B cell (primary cell): ENCODE measurements around the gene P2RX2. TPM values are rescaled to one million over a fixed set of nuclear protein-coding genes. Genes with fewer than 3 reads are reported as not detected.

Experiments
- ATAC-seq: fragments of 200-7000 bp; cut with Tn5 transposase; one replicate; pipeline ENCODE4 v1.10.0; 2021; ENCODE audit warnings: low read depth, mild to moderate bottlenecking, moderate number of reproducible peaks, moderate library complexity
- CTCF ChIA-PET: fragments of 350-600 bp; sonication (Branson Sonifier 250); formaldehyde crosslinking; loops from one replicate; lab custom pipeline; 2021; ENCODE audit warnings: antibody characterized with exemption, inconsistent platforms; lab: Charles Lee
- POLR2A ChIA-PET: fragments of 350-600 bp; sonication (Branson Sonifier 250); formaldehyde crosslinking; loops from one replicate; lab custom pipeline; 2021; ENCODE audit warnings: antibody characterized with exemption; lab: Charles Lee
- DNase-seq: peaks from one replicate; pipeline ENCODE4 v3.0.0; 2013
- H2AFZ ChIP-seq: 2 replicates; pipeline ENCODE4 v1.6.1; 2012; ENCODE audit warnings: mild to moderate bottlenecking, low read depth, low read length; ENCODE audit not compliant: insufficient read depth, poor library complexity, severe bottlenecking
- H3K27ac ChIP-seq, 2 donors: 1 replicate in 1 of 2; 2 replicates in 1 of 2; pipeline ENCODE4 v1.5.1; 2012 to 2013; ENCODE audit warnings: low read length in 2 of 2, mild to moderate bottlenecking in 2 of 2, moderate library complexity in 1 of 2
- H3K27me3 ChIP-seq, 4 experiments: fragments of 200-600 bp in 1 of 4; sonication (generic) in 1 of 4; replicated peaks in 1 of 4; 1 replicate in 2 of 4; 2 replicates in 2 of 4; pipeline versions ENCODE4 v1.6.1 to v1.7.0; 2013 to 2016; ENCODE audit warnings: low read length in 3 of 4, mild to moderate bottlenecking in 2 of 4, mixed read lengths in 1 of 4, moderate library complexity in 1 of 4; ENCODE audit not compliant: insufficient read depth in 4 of 4, control insufficient read depth in 3 of 4; ENCODE audit errors: control extremely low read depth in 1 of 4
- H3K36me3 ChIP-seq, 2 experiments: replicated peaks in 1 of 2; 1 replicate in 1 of 2; 2 replicates in 1 of 2; pipeline versions ENCODE4 v1.6.1 to v1.7.1; 2013; ENCODE audit warnings: low read length in 1 of 2; ENCODE audit not compliant: insufficient read depth in 2 of 2, control insufficient read depth in 1 of 2; ENCODE audit errors: control extremely low read depth in 1 of 2, extremely low read depth in 1 of 2
- H3K4me1 ChIP-seq, 2 donors: fragments of 200-600 bp in 1 of 2; sonication (generic) in 1 of 2; 1 replicate in 1 of 2; 2 replicates in 1 of 2; pipeline versions ENCODE4 v1.5.1 to v1.6.1; 2013 to 2017; ENCODE audit warnings: low read length in 2 of 2; ENCODE audit not compliant: control insufficient read depth in 2 of 2, insufficient read depth in 2 of 2
- H3K4me2 ChIP-seq: replicated peaks from 2 replicates; pipeline ENCODE3; 2012; ENCODE audit warnings: mild to moderate bottlenecking, low read depth, low read length; ENCODE audit not compliant: poor library complexity, severe bottlenecking
- H3K4me3 ChIP-seq, 5 experiments: fragments of 200-600 bp in 1 of 5; sonication (generic) in 1 of 5; 1 replicate in 3 of 5; 2 replicates in 2 of 5; pipeline versions ENCODE4 v1.5.1 to v1.7.0; 2011 to 2016; ENCODE audit warnings: low read length in 4 of 5, mild to moderate bottlenecking in 4 of 5, low read depth in 2 of 5, control low read depth in 1 of 5, moderate library complexity in 1 of 5; ENCODE audit not compliant: insufficient read depth in 1 of 5; ENCODE audit errors: control extremely low read depth in 1 of 5, extremely low read depth in 1 of 5
- H3K79me2 ChIP-seq: fragments of 200-600 bp; sonication (generic); one replicate; pipeline ENCODE4 v1.6.0; 2016; ENCODE audit warnings: low read length; ENCODE audit not compliant: control insufficient read depth, insufficient read depth
- H3K9ac ChIP-seq: fragments of 200-600 bp; sonication (generic); 2 replicates; pipeline ENCODE4 v1.6.1; 2017; ENCODE audit warnings: mild to moderate bottlenecking, low read length, moderate library complexity
- H3K9me3 ChIP-seq, 3 donors: one replicate each; pipeline versions ENCODE4 v1.6.1 to v1.7.1; 2013; ENCODE audit warnings: low read length in 2 of 3; ENCODE audit not compliant: control insufficient read depth in 2 of 3, insufficient read depth in 1 of 3; ENCODE audit errors: control extremely low read depth in 1 of 3
- H4K20me1 ChIP-seq: 2 replicates; pipeline ENCODE4 v1.6.0; 2012; ENCODE audit warnings: mild to moderate bottlenecking, low read length; ENCODE audit not compliant: insufficient read depth, control insufficient read depth, poor library complexity, severe bottlenecking
- H3K27ac Mint-ChIP-seq: one replicate; pipeline ENCODE4 v1.8.0; 2021; ENCODE audit warnings: mixed read lengths
- H3K27me3 Mint-ChIP-seq: one replicate; pipeline ENCODE4 v1.8.0; 2021; ENCODE audit warnings: mixed read lengths
- H3K4me1 Mint-ChIP-seq: one replicate; pipeline ENCODE4 v1.8.0; 2021; ENCODE audit warnings: mixed read lengths
- H3K4me3 Mint-ChIP-seq: one replicate; pipeline ENCODE4 v1.8.0; 2021; ENCODE audit warnings: mixed read lengths
- H3K9me3 Mint-ChIP-seq: one replicate; pipeline ENCODE4 v1.8.0; 2022; ENCODE audit warnings: mixed read lengths; ENCODE audit not compliant: insufficient read depth
- EZH2 ChIP-seq: IDR thresholded peaks from 2 replicates; pipeline ENCODE4 v1.6.1; 2012; ENCODE audit warnings: borderline replicate concordance, low read depth, mild to moderate bottlenecking, moderate library complexity, low read length; ENCODE audit not compliant: insufficient read depth, poor library complexity, severe bottlenecking
- WGBS: methylation state at CpG from one replicate; pipeline ENCODE4 v1.1.5; 2013; ENCODE audit warnings: missing lambda C conversion rate; ENCODE audit not compliant: insufficient coverage; 5-methylcytosine and 5-hydroxymethylcytosine counted together
- intact Hi-C: fragments of 100-400 bp; cut with micrococcal nuclease; formaldehyde crosslinking; loops from one replicate; pipeline ENCODE4 v1.10.0; 2022
- polyA plus RNA-seq: library from polyadenylated mRNA; depleted of rRNA; stranded (reverse); fragments of >200 nt; gene quantifications from 2 replicates; pipeline ENCODE4 v1.2.3, GENCODE V29; 2012
- total RNA-seq, 2 donors: library from RNA; stranded (reverse); fragments of 120-200 nt in 1 of 2; gene quantifications; 1 replicate in 1 of 2; 2 replicates in 1 of 2; pipeline versions ENCODE4 v1.2.3 to v1.2.4, GENCODE V29; 2013 to 2022
- TF ChIP-seq, protein P1 (sequence below): fragments of 200-600 bp; IDR thresholded peaks from one replicate; pipeline ENCODE4 v1.8.0; 2022; ENCODE audit warnings: antibody characterized with exemption, mild to moderate bottlenecking

Gene P2RX2
- total and polyA plus RNA-seq, 2 donors (not counting 1 experiment from before 2014, with no cell fraction given): not detected

DNA sequence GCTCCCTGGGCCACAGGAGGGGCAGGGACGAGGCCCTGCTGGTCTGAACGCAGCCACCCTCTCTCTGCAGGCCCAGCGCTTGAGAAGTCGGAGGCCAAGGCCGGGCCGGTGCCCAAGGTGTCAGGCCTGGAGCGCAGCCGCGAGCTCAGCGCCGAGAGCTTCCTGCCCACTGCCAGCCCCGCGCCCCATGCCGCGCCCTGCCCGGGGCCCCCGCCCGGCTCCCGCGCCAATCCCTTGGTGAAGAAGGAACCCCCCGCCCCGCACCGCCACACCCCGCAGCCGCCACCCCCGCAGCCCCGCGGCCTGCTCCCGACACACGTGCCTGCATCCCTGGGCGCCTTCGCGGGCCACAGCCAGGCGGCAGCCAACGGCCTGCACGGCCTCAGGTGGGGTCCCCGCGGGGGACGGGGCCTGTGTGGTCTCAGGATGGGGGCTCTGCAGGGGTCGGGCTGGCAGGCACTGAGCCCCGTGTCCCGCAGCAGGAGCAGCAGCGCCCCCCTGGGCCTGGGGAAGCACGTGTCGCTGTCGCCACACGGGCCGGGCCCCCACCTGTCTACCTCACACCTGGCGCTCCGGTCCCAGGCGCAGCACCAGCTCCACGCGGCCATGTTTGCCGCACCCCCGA is 48.6 kb upstream of the P2RX2 start:
- H3K4me1 Mint-ChIP-seq: no peaks in the 10 kb centered on the region
- Histone ChIP-seq H2AFZ (no peak overlapping the region), H3K9me3 (no peaks in the 10 kb centered on the region), H3K27ac (no peak overlapping the region), H3K79me2 (peaks cover 31% of the 10 kb centered on the region), H3K36me3 (peaks cover 2 to 51% of the 10 kb centered on the region in 2 experiments), H3K27me3 (no peaks in the 10 kb centered on the region), H3K9ac (no peak overlapping the region), H3K4me2 (no peak overlapping the region), H3K4me3 (no peak overlapping the region), H4K20me1 (peaks cover 53% of the 10 kb centered on the region), H3K4me1 (no peaks in the 10 kb centered on the region)
- H3K4me3 Mint-ChIP-seq: no peak overlapping the region
- 97% methylated on average over 51 of the region's 55 CpGs for WGBS
- intact Hi-C loops: no loop called here
- POLR2A ChIA-PET: no interaction called here
- H3K27me3 Mint-ChIP-seq: no peaks in the 10 kb centered on the region
- CTCF ChIA-PET: interaction anchor here (1.2 kb wide), 1 partner anchor 45 kb away, joined by 4 read pairs; no protein-coding TSS in a partner anchor
- no peak for DNase-seq
- H3K9me3 Mint-ChIP-seq: no peaks in the 10 kb centered on the region
- TF ChIP-seq, protein P1, sequence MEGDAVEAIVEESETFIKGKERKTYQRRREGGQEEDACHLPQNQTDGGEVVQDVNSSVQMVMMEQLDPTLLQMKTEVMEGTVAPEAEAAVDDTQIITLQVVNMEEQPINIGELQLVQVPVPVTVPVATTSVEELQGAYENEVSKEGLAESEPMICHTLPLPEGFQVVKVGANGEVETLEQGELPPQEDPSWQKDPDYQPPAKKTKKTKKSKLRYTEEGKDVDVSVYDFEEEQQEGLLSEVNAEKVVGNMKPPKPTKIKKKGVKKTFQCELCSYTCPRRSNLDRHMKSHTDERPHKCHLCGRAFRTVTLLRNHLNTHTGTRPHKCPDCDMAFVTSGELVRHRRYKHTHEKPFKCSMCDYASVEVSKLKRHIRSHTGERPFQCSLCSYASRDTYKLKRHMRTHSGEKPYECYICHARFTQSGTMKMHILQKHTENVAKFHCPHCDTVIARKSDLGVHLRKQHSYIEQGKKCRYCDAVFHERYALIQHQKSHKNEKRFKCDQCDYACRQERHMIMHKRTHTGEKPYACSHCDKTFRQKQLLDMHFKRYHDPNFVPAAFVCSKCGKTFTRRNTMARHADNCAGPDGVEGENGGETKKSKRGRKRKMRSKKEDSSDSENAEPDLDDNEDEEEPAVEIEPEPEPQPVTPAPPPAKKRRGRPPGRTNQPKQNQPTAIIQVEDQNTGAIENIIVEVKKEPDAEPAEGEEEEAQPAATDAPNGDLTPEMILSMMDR: no peak
- no peak for TF ChIP-seq EZH2
- H3K27ac Mint-ChIP-seq: no peak overlapping the region
- ATAC-seq: no peak

DNA sequence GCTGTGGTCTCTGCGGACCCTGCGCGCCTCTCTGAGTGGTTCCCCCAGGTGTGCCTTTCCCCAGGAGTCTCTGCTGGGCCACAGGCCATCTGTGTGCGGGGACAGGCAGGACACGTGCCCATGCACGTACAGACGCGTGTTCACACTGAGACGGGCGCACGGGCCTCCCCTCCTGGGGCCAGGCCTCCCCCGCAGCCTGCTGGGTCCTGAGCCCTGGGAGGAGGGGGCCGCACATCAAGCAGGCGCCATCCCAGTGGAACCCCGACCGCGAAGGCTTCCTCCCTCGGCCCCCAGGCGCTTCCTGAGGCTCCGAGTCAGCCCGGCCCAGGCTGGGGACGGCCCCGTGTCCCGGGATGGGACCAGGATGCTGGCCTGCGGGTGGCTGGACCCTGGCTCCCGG is 47.9 kb upstream of the P2RX2 start:
- H3K36me3 ChIP-seq: peaks cover 2 to 48% of the 10 kb centered on the region in 2 experiments
- H3K79me2 ChIP-seq: peaks cover 25% of the 10 kb centered on the region
- no peaks in the 10 kb centered on the region for H3K9me3 Mint-ChIP-seq
- no peaks in the 10 kb centered on the region for H3K27me3 Mint-ChIP-seq
- no peak overlapping the region for H3K27ac ChIP-seq
- H3K4me1 ChIP-seq: no peaks in the 10 kb centered on the region
- H3K4me3 ChIP-seq: no peak overlapping the region
- no peak overlapping the region for H3K4me2 ChIP-seq
- H3K4me3 Mint-ChIP-seq: no peak overlapping the region
- 98% methylated on average over 26 of the region's 26 CpGs for WGBS
- ATAC-seq (no peak), DNase-seq (no peak)
- H3K9ac ChIP-seq: no peak overlapping the region
- no peak overlapping the region for H2AFZ ChIP-seq
- intact Hi-C loops: no loop called here
- H3K4me1 Mint-ChIP-seq: no peaks in the 10 kb centered on the region
- peaks cover 47% of the 10 kb centered on the region for H4K20me1 ChIP-seq
- CTCF ChIA-PET: no interaction called here
- TF ChIP-seq, protein P1: no peak
- TF ChIP-seq EZH2: no peak
- no peaks in the 10 kb centered on the region for H3K9me3 ChIP-seq
- no peak overlapping the region for H3K27ac Mint-ChIP-seq
- H3K27me3 ChIP-seq: no peaks in the 10 kb centered on the region
- POLR2A ChIA-PET: no interaction called here
